Thyroid gland (tissue), 4 donors: Measurements from ENCODE around the gene ATMIN. TPM values are rescaled to one million over a fixed set of nuclear protein-coding genes. Genes with fewer than 3 reads are reported as not detected.

Experiments used
- DNase-seq, 2 donors: peaks; one replicate each; pipeline ENCODE4 v3.0.0-alpha.2; 2019
- H3K27ac ChIP-seq, 3 donors: fragments of 200-600 bp; sonication (generic); 1 replicate in 2 of 3; 2 replicates in 1 of 3; pipeline ENCODE4 v1.5.1; 2016 to 2019; ENCODE audit warnings: mild to moderate bottlenecking in 1 of 3, moderate library complexity in 1 of 3
- H3K27me3 ChIP-seq: fragments of 200-600 bp; sonication (generic); one replicate; pipeline ENCODE4 v1.5.1; 2019
- H3K36me3 ChIP-seq, 2 donors: fragments of 200-600 bp; sonication (generic); one replicate each; pipeline ENCODE4 v1.5.1; 2016 to 2019
- H3K4me1 ChIP-seq, 2 donors: fragments of 200-600 bp; sonication (generic); one replicate each; pipeline ENCODE4 v1.5.1; 2017 to 2019
- H3K4me3 ChIP-seq, 3 donors: fragments of 200-600 bp; sonication (generic); replicated peaks in 1 of 3; 1 replicate in 2 of 3; 2 replicates in 1 of 3; pipeline ENCODE4 v1.5.1; 2016; ENCODE audit warnings: mild to moderate bottlenecking in 1 of 3
- H3K9me3 ChIP-seq: fragments of 200-600 bp; sonication (generic); one replicate; pipeline ENCODE4 v1.5.1; 2017
- CTCF ChIP-seq, 6 experiments: fragments of 200-600 bp in 3 of 6; fragments of 450-650 bp in 3 of 6; sonication (generic) in 3 of 6; IDR thresholded peaks; one replicate each; pipeline ENCODE4 v1.5.1; 2016 to 2019; ENCODE audit warnings: antibody characterized with exemption in 6 of 6, mild to moderate bottlenecking in 2 of 6, inconsistent platforms in 1 of 6, moderate library complexity in 1 of 6
- POLR2A ChIP-seq, 2 donors: fragments of 450-650 bp; IDR thresholded peaks; one replicate each; pipeline ENCODE4 v1.6.1; 2017; ENCODE audit warnings: antibody characterized with exemption in 2 of 2, mild to moderate bottlenecking in 2 of 2, moderate library complexity in 1 of 2
- WGBS, 2 donors: methylation state at CpG; one replicate each; pipeline ENCODE4 v1.1.5; 2017; 5-methylcytosine and 5-hydroxymethylcytosine counted together
- intact Hi-C: fragments of 100-400 bp; cut with DNase I; formaldehyde crosslinking; loops from one replicate; pipeline ENCODE4 v1.15.1; 2023
- total RNA-seq, 4 donors: library from RNA; depleted of rRNA; stranded (reverse); fragments of >200 nt; gene quantifications; one replicate each; pipeline ENCODE4 v1.2.3, GENCODE V29; 2016

Gene ATMIN
- total RNA-seq, 4 donors from 2014 or later = 49.2 to 57.6 (median 53.3) TPM

- H3K9me3 ChIP-seq = no peaks in the 10 kb centered on the region
- intact Hi-C loops = no loop called here
- 88 to 92% methylated on average over 5 of the region's 5 CpGs for WGBS, 2 donors
- H3K27ac ChIP-seq = no peak overlapping the region
- H3K36me3 ChIP-seq = peaks cover 30 to 40% of the 10 kb centered on the region in 2 donors
- H3K4me1 ChIP-seq = peaks cover 24 to 27% of the 10 kb centered on the region in 2 donors
- no peak overlapping the region for H3K4me3 ChIP-seq
- TF ChIP-seq CTCF (IDR thresholded peaks at IDR 0.05) (no peak), POLR2A (IDR thresholded peaks at IDR 0.05) (no peak)
- H3K27me3 ChIP-seq = no peaks in the 10 kb centered on the region
- DNase-seq = no peak
These were observed 5.2 kb downstream of the ATMIN start for GRCh38 chr16:81040842-81041241.

- intact Hi-C loops = no loop called here
- no peak for DNase-seq
- Histone ChIP-seq H3K36me3 (peaks cover 30 to 40% of the 10 kb centered on the region in 2 donors), H3K4me3 (no peak overlapping the region), H3K27me3 (no peaks in the 10 kb centered on the region), H3K27ac (no peak overlapping the region), H3K4me1 (peaks cover 24 to 25% of the 10 kb centered on the region in 2 donors), H3K9me3 (no peaks in the 10 kb centered on the region)
- whole genome bisulfite sequencing, 2 donors = 89 to 91% methylated on average over 4 of the region's 4 CpGs
- TF ChIP-seq POLR2A (IDR thresholded peaks at IDR 0.05) (no peak), CTCF (IDR thresholded peaks at IDR 0.05) (no peak)
These were observed 6.1 kb downstream of the ATMIN start for GRCh38 chr16:81041696-81042095.

GRCh38 chr16:81042821-81043220, 7.2 kb downstream of the ATMIN start:
- Histone ChIP-seq H3K4me3 (no peak overlapping the region), H3K27ac (no peak overlapping the region), H3K36me3 (peaks cover 30 to 40% of the 10 kb centered on the region in 2 donors), H3K9me3 (no peaks in the 10 kb centered on the region), H3K4me1 (peaks cover 13 to 14% of the 10 kb centered on the region in 2 donors), H3K27me3 (no peaks in the 10 kb centered on the region)
- 94% methylated on average over 2 of the region's 2 CpGs for WGBS, 2 donors
- TF ChIP-seq POLR2A (IDR thresholded peaks at IDR 0.05) (no peak), CTCF (IDR thresholded peaks at IDR 0.05) (no peak)
- no peak for DNase-seq
- intact Hi-C loops = no loop called here

GRCh38 chr16:81053761-81054160, 18.1 kb downstream of the ATMIN start:
- no peaks in the 10 kb centered on the region for H3K36me3 ChIP-seq
- intact Hi-C loops = no loop called here
- WGBS, 2 donors = 86 to 88% methylated on average over 11 of the region's 11 CpGs

More at GRCh38 chr16:81053761-81054160, 18.1 kb downstream of the ATMIN start:
- no peaks in the 10 kb centered on the region for H3K9me3 ChIP-seq
- TF ChIP-seq POLR2A (IDR thresholded peaks at IDR 0.05) = no peak
- TF ChIP-seq CTCF (IDR thresholded peaks at IDR 0.05) = no peak
- H3K27ac ChIP-seq = no peak overlapping the region
- peaks cover 0 to 4% of the 10 kb centered on the region in 2 donors for H3K4me1 ChIP-seq
- no peak for DNase-seq
- H3K4me3 ChIP-seq = no peak overlapping the region
- H3K27me3 ChIP-seq = no peaks in the 10 kb centered on the region
